MM.1S (cell line): Measurements from ENCODE around the gene CAB39L.

Experiments
- EZH2 ChIP-seq: fragments of 300-600 bp; sonication (generic); optimal IDR thresholded peaks from 2 replicates; pipeline ENCODE3; 2017; ENCODE audit warnings: low read depth, mild to moderate bottlenecking, antibody characterized with exemption, low read length, mixed read lengths
- EZH2phosphoT487 ChIP-seq: fragments of 300-600 bp; sonication (generic); IDR thresholded peaks from 2 replicates; pipeline ENCODE4 v1.6.1; 2018; ENCODE audit warnings: antibody characterized with exemption, low read length
- TF ChIP-seq, protein P1 (sequence below): fragments of 300-600 bp; sonication (generic); IDR thresholded peaks from 2 replicates; pipeline ENCODE4 v1.5.1; 2016; ENCODE audit warnings: antibody characterized with exemption, low read length, mixed read lengths

DNA sequence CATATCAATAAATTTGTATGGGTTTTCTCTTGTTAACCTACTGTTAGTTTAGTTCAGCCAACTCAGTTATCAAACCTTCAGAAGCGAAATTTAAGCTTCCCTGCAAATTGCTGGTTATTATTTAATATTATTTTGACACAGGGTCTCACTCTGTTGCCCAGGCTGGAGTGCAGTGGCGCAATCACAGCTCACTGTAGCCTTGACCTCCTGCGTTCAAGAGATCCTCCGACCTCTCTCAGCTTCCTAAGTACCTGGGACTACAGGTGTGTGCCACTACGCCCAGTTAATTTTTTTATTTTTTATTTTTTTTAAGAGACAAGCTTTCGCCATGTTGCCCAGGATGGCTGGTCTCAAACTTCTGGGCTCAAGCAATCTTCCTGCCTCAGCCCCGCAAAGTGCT is 6.2 kb downstream of the CAB39L start:
- no peak for TF ChIP-seq EZH2
- TF ChIP-seq, protein P1, sequence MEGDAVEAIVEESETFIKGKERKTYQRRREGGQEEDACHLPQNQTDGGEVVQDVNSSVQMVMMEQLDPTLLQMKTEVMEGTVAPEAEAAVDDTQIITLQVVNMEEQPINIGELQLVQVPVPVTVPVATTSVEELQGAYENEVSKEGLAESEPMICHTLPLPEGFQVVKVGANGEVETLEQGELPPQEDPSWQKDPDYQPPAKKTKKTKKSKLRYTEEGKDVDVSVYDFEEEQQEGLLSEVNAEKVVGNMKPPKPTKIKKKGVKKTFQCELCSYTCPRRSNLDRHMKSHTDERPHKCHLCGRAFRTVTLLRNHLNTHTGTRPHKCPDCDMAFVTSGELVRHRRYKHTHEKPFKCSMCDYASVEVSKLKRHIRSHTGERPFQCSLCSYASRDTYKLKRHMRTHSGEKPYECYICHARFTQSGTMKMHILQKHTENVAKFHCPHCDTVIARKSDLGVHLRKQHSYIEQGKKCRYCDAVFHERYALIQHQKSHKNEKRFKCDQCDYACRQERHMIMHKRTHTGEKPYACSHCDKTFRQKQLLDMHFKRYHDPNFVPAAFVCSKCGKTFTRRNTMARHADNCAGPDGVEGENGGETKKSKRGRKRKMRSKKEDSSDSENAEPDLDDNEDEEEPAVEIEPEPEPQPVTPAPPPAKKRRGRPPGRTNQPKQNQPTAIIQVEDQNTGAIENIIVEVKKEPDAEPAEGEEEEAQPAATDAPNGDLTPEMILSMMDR: no peak
- no peak for TF ChIP-seq EZH2phosphoT487
